Bronchial epithelial cell (primary cell): ENCODE data around the gene TST. TPM values are rescaled to one million over a fixed set of nuclear protein-coding genes. Genes with fewer than 3 reads are reported as not detected.

Source experiments
- DNase-seq: peaks from one replicate; pipeline ENCODE4 v3.0.0-alpha.2; 2010; ENCODE audit warnings: low read depth
- FAIRE-seq: peaks from 2 replicates; lab custom pipeline; 2011; peaks lifted over from hg19 to GRCh38; lab: Jason Lieb, UNC
- H3K27me3 ChIP-seq: 2 replicates; pipeline ENCODE4 v1.5.1; 2011; ENCODE audit warnings: low read length; ENCODE audit not compliant: control insufficient read depth, insufficient read depth
- H3K36me3 ChIP-seq: 2 replicates; pipeline ENCODE4 v1.5.1; 2011; ENCODE audit warnings: low read length; ENCODE audit not compliant: control insufficient read depth, insufficient read depth
- H3K4me3 ChIP-seq: 2 replicates; pipeline ENCODE4 v1.5.1; 2011; ENCODE audit warnings: mild to moderate bottlenecking, low read depth, low read length, control low read depth
- total RNA-seq: library from RNA; depleted of rRNA; stranded (reverse); fragments of >200 nt; gene quantifications from 2 replicates; pipeline ENCODE4 v1.2.1, GENCODE V29; 2014
- TF ChIP-seq, protein P1 (sequence below): IDR thresholded peaks from 2 replicates; pipeline ENCODE4 v1.5.1; 2011; ENCODE audit warnings: mild to moderate bottlenecking, moderate library complexity, low read length, control low read depth, inconsistent platforms; ENCODE audit not compliant: insufficient read depth, severe bottlenecking

TST gene
- total RNA-seq, 1 donor from 2014 or later = 45.8 TPM

DNA sequence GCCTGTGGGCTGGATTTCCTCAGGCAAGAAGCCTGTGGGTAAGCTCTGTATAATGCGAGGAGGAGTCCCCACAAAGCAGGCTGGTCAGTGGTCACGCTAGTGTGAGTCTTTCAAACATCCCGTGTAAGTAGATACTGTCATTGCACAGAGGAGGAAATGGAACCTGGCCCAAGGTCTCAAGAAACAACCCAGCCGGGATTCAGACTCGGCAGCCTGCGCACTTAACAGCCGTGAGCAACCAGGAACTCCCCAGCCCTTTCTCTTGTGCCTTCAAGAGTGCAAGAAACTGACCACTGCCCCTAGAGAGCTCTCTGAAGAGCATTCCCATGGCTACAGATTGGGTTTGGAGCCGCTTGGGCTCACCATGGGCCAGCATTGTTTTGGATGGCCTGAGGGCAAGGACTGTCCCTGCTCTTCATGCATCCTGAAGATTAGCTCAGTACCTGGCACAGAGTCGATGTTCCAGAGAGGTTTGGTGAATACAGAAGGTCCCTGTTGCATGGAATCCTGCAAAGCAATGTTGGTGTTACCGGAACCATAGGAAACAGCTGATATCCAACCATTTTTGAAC, 6.3 kb upstream of the TST start:
- Histone ChIP-seq H3K36me3 (peaks cover 25% of the 10 kb centered on the region), H3K4me3 (no peak overlapping the region), H3K27me3 (no peaks in the 10 kb centered on the region)
- no peak for DNase-seq
- TF ChIP-seq, protein P1, sequence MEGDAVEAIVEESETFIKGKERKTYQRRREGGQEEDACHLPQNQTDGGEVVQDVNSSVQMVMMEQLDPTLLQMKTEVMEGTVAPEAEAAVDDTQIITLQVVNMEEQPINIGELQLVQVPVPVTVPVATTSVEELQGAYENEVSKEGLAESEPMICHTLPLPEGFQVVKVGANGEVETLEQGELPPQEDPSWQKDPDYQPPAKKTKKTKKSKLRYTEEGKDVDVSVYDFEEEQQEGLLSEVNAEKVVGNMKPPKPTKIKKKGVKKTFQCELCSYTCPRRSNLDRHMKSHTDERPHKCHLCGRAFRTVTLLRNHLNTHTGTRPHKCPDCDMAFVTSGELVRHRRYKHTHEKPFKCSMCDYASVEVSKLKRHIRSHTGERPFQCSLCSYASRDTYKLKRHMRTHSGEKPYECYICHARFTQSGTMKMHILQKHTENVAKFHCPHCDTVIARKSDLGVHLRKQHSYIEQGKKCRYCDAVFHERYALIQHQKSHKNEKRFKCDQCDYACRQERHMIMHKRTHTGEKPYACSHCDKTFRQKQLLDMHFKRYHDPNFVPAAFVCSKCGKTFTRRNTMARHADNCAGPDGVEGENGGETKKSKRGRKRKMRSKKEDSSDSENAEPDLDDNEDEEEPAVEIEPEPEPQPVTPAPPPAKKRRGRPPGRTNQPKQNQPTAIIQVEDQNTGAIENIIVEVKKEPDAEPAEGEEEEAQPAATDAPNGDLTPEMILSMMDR = no peak
- no peak for FAIRE-seq

DNA sequence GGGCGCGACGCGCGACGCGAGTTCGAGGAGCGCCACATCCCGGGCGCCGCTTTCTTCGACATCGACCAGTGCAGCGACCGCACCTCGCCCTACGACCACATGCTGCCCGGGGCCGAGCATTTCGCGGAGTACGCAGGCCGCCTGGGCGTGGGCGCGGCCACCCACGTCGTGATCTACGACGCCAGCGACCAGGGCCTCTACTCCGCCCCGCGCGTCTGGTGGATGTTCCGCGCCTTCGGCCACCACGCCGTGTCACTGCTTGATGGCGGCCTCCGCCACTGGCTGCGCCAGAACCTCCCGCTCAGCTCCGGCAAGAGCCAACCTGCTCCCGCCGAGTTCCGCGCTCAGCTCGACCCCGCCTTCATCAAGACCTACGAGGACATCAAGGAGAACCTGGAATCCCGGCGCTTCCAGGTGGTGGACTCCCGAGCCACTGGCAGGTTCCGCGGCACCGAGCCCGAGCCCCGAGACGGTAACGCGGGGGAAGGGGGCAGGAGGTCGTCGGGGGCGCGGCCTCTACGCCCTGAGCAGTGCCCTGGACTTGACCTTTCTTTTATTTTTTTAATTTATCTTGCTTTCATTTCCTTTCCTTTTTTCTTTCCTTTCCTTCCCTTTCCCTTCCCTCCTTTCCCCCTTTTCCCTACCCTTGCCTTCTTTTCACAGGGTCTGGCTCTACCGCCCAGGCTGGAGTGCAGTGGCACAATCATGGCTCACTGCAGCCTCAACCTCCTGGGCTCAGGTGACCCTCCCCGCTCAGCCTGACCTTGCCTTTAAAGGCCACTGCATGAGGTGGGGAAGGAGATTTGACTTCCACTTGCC, 5.3 kb upstream of the TST start:
- peaks cover 25% of the 10 kb centered on the region for H3K36me3 ChIP-seq
- TF ChIP-seq, protein P1 = no peak
- DNase-seq = no peak
- H3K4me3 ChIP-seq = no peak overlapping the region
- H3K27me3 ChIP-seq = no peaks in the 10 kb centered on the region
- FAIRE-seq = no peak

DNA sequence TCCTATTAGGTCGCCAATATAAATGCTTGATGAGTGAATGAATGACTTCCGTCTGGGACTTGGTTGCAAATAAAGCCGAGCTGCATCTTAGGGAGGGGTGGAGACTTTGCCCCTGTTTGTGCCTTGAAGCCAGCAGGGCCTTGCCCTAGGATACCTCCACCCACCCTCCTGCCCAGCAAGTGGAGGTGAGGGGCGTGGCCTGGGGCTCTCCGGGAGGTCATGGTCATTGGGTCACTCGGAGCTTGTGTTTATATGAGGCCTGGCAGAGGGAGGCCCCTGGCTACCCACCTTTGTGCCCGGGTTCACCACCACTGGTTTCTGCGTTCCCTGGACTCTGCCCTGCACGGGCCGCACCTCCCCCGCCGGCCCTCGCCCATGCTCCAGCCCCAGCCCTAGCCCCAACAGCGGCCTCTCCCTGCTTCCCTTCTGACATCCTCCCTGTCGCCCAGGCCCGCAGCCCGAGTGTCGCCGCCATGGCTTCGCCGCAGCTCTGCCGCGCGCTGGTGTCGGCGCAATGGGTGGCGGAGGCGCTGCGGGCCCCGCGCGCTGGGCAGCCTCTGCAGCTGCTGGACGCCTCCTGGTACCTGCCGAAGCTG, 4.6 kb upstream of the TST start:
- no peaks in the 10 kb centered on the region for H3K27me3 ChIP-seq
- DNase-seq (no peak), FAIRE-seq (no peak)
- H3K36me3 ChIP-seq = peaks cover 25% of the 10 kb centered on the region
- TF ChIP-seq, protein P1 = no peak
- no peak overlapping the region for H3K4me3 ChIP-seq

DNA sequence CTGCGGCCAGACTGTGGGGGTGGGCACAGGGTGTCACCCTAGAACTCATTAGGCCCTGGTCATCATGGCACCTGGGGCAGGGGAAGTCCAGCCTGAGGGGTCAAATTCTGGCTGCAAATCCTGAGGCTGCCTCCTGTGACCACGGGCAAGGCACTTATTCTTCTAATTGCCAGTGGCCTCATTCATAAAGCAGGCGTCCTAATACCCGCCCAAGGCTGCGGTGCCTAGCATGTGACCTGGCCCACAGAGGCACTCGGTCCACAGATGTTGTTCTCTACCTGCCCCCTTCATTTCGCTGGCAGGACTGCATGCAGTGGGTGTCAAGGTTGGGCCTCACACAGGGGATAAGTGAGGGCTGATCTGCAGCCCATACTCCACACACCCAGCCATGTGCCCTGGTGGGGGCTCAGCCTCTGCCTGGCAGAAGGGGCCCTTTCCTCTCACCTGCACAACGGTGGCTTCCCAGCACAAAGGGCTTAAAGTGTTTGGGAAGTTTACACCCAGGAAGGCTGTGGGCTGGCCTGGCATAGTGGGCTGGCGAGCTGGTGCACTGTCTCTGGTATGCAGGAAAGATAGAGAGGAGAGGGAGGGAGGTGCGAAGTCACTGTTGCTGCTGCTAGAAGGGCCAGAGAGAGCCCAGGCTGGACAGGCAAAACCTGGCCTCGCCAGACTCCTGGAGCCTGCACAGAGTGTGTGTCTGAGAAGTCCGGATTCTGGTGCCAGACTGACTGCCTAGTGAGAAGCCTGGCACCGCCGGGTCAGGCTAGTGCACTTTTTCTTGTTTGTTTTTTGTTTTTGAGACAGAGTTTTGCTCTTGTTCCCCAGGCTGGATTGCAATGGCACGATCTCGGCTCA, 3.5 kb upstream of the TST start:
- Histone ChIP-seq H3K27me3 (no peaks in the 10 kb centered on the region), H3K36me3 (peaks cover 26% of the 10 kb centered on the region), H3K4me3 (no peak overlapping the region)
- no peak for FAIRE-seq
- no peak for DNase-seq
- TF ChIP-seq, protein P1 = no peak

DNA sequence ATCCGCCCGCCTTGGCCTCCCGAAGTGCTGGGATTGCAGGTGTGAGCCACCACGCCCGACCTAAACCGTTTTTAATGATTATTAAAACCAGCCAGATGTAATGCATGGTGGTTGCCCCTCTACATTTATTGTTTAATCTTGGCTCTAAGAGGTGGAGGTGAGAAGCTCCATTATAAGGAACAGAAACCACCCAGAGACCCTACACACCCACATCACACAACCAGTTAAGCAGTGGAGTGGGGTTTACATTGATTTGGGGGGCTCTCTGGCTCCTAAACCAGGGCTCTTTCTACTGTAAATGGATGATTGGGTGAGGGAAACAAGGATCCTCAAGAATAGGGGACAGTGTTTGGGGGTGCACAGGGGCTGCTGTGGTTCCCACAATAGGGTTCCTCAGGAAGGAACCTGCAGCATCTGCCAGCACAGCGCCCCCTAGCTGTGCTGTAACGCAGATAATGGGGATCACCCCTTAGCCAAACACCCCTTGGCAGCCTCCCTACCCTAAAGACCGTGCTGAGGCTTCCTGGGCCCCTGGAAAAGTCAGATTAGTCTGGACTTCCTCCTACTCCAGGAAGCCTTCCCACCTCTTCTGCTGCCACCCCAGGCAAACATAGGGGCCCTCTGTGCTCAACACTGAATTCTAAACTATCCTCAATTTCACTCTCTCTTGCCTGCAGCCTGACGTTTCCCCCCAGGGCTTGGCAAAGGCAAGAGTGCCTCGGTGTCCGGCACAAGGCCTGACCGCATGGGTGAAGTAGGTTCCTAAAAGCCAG, 2.6 kb upstream of the TST start:
- Histone ChIP-seq H3K27me3 (no peaks in the 10 kb centered on the region), H3K4me3 (no peak overlapping the region), H3K36me3 (peaks cover 27% of the 10 kb centered on the region)
- TF ChIP-seq, protein P1 = peak; percentile 93
- DNase-seq (peak; percentile 39), FAIRE-seq (peak; percentile 28)
